Astrocyte of the spinal cord (primary cell): ENCODE data around the gene LRPAP1.

ENCODE experiments used
- DNase-seq: peaks from one replicate; pipeline ENCODE4 v3.0.0; 2011; ENCODE audit warnings: low read depth, low spot score
- H3K4me3 ChIP-seq: 2 replicates; pipeline ENCODE4 v1.5.1; 2011; ENCODE audit warnings: low read depth, mild to moderate bottlenecking, low read length, moderate library complexity
- in situ Hi-C: cut with HindIII; loops from 2 replicates; pipeline ENCODE4 v1.10.0; 2017; ENCODE audit warnings: low sequenced_read_pairs
- TF ChIP-seq, protein P1 (sequence below): IDR thresholded peaks from 2 replicates; pipeline ENCODE4 v1.5.1; 2012; ENCODE audit warnings: low read depth, mild to moderate bottlenecking, low read length, inconsistent platforms

Gene LRPAP1

GRCh38 chr4:3473996-3474765, 58.0 kb downstream of the LRPAP1 start:
- TF ChIP-seq, protein P1, sequence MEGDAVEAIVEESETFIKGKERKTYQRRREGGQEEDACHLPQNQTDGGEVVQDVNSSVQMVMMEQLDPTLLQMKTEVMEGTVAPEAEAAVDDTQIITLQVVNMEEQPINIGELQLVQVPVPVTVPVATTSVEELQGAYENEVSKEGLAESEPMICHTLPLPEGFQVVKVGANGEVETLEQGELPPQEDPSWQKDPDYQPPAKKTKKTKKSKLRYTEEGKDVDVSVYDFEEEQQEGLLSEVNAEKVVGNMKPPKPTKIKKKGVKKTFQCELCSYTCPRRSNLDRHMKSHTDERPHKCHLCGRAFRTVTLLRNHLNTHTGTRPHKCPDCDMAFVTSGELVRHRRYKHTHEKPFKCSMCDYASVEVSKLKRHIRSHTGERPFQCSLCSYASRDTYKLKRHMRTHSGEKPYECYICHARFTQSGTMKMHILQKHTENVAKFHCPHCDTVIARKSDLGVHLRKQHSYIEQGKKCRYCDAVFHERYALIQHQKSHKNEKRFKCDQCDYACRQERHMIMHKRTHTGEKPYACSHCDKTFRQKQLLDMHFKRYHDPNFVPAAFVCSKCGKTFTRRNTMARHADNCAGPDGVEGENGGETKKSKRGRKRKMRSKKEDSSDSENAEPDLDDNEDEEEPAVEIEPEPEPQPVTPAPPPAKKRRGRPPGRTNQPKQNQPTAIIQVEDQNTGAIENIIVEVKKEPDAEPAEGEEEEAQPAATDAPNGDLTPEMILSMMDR: no peak
- in situ Hi-C loops: no loop called here
- no peak overlapping the region for H3K4me3 ChIP-seq
- DNase-seq: no peak

- in situ Hi-C loops: no loop called here
- no peak overlapping the region for H3K4me3 ChIP-seq
- DNase-seq: no peak
- TF ChIP-seq, protein P1: no peak
Measured at GRCh38 chr4:3473181-3473950, 58.9 kb downstream of the LRPAP1 start.

DNA sequence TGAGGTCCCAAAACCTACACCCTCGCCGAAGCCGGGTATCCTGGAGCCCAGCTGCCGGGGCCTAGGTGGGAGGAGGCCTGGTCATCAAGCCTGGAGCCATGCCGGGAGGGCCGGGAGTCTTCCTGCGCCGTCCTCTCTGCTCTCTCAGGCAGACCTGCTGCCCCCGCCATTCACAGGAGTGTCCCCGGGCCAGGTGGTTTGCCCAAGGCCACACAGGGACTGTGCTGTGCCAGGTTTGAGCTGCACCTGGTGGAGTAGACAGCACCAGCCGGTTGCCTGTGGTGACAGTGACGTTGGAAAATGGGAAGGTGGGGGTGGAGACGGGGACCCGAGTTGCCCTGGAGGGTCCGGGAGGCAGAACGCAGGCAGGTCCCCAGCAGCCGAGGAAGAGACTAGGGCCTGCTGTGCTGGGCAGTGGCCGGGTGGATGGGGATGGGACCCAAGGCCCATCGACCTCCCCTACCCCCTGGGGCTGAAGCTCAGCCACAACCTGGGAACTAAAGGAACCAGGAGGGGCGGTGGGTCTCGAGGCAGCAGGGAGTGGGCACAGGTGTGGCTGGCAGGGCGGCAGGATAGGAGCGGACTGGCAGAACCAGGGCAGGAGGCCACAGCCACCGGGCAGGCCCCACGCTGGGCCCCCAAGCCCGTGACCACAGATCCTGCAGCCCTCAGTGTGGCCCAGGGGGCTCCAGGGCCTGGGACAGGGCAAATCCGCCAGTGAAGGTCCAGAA, 59.6 kb downstream of the LRPAP1 start:
- TF ChIP-seq, protein P1: no peak
- no peak overlapping the region for H3K4me3 ChIP-seq
- in situ Hi-C loops: no loop called here
- DNase-seq: no peak

GRCh38 chr4:3471886-3472285, 60.3 kb downstream of the LRPAP1 start:
- no peak for DNase-seq
- in situ Hi-C loops: no loop called here
- TF ChIP-seq, protein P1: no peak
- no peak overlapping the region for H3K4me3 ChIP-seq

- in situ Hi-C loops: no loop called here
- no peak for DNase-seq
- H3K4me3 ChIP-seq: no peak overlapping the region
- TF ChIP-seq, protein P1: no peak
Measured at GRCh38 chr4:3471098-3471760, 61.0 kb downstream of the LRPAP1 start.
